Right lobe of liver (tissue), 6 donors: ENCODE data around the gene GRP. TPM values are rescaled to one million over a fixed set of nuclear protein-coding genes. Genes with fewer than 3 reads are reported as not detected.
A peak's percentile ranks its signal among the peaks of the same experiment; 100 is the strongest.

Source experiments
- ATAC-seq, 4 donors: fragments of 200-7000 bp; cut with Tn5 transposase; one replicate each; pipeline ENCODE4 v1.9.1; 2020; ENCODE audit warnings: mild to moderate bottlenecking in 4 of 4, moderate library complexity in 4 of 4
- DNase-seq, 3 donors: peaks; one replicate each; pipeline ENCODE4 v3.0.0-alpha.2; 2020
- H3K27ac ChIP-seq, 3 donors: fragments of 200-600 bp; one replicate each; pipeline ENCODE4 v1.8.0; 2022
- H3K27me3 ChIP-seq, 2 donors: fragments of 200-600 bp; one replicate each; pipeline ENCODE4 v1.8.0; 2022
- H3K36me3 ChIP-seq, 4 donors: fragments of 200-600 bp; sonication (generic) in 1 of 4; one replicate each; pipeline versions ENCODE4 v1.5.1 to v1.8.0; 2017 to 2022; ENCODE audit warnings: control low read depth in 1 of 4
- H3K4me1 ChIP-seq, 4 donors: fragments of 200-600 bp; sonication (generic) in 1 of 4; one replicate each; pipeline versions ENCODE4 v1.5.1 to v1.8.0; 2017 to 2022; ENCODE audit warnings: control low read depth in 1 of 4
- H3K4me3 ChIP-seq, 3 donors: fragments of 200-600 bp; one replicate each; pipeline ENCODE4 v1.8.0; 2022
- H3K9me3 ChIP-seq, 4 donors: fragments of 200-600 bp; sonication (generic) in 1 of 4; one replicate each; pipeline versions ENCODE4 v1.5.1 to v1.8.0; 2017 to 2022; ENCODE audit warnings: control low read depth in 1 of 4
- CTCF ChIP-seq, 4 donors: fragments of 200-600 bp in 3 of 4; fragments of 450-650 bp in 1 of 4; IDR thresholded peaks; one replicate each; pipeline versions ENCODE4 v1.5.1 to v1.8.0; 2016 to 2022; ENCODE audit warnings: antibody characterized with exemption in 4 of 4, mild to moderate bottlenecking in 2 of 4
- POLR2A ChIP-seq: fragments of 450-650 bp; IDR thresholded peaks from one replicate; pipeline ENCODE4 v1.6.1; 2017; ENCODE audit warnings: antibody characterized with exemption, mild to moderate bottlenecking
- WGBS: methylation state at CpG from one replicate; pipeline ENCODE4 v1.1.6; 2018; ENCODE audit warnings: low coverage, low lambda C conversion rate; ENCODE audit not compliant: insufficient coverage; ENCODE audit errors: missing lambda C conversion rate; 5-methylcytosine and 5-hydroxymethylcytosine counted together
- intact Hi-C, 2 donors: fragments of 100-400 bp; cut with DNase I; formaldehyde crosslinking; loops; one replicate each; pipeline versions ENCODE4 v1.11.2 to v1.14.1; 2022
- total RNA-seq, 6 experiments: library from RNA; depleted of rRNA in 2 of 6; stranded (reverse); fragments of >200 nt in 2 of 6; fragmentation: NEBNext Ultra II Directional in 3 of 6; extraction: Animal tissue kit (Norgen Biotek cat#: 25700) in 3 of 6; gene quantifications; one replicate each; pipeline versions ENCODE4 v1.1.0 to v1.2.4, GENCODE V29; 2016 to 2023
- donor health status: DM: no; HTN: yes; CAD: no.
- donor health status: DM: no; HTN: no; CAD: no.
- donor health status: DM: no; HTN: no; CAD: no.
- donor health status: DM: no; HTN: yes; CAD: no.
- donor health status: DM: no; HTN: yes; CAD: no.

GRP gene
- total RNA-seq, 6 experiments from 2014 or later, result not detected

- WGBS, result 89% methylated on average over 2 of the region's 2 CpGs
- no peak overlapping the region for H3K27ac ChIP-seq
- DNase-seq (no peak), ATAC-seq (no peak)
- H3K9me3 ChIP-seq, result no peaks in the 10 kb centered on the region
- TF ChIP-seq CTCF (IDR thresholded peaks at IDR 0.05) (no peak), POLR2A (no peak)
- no peak overlapping the region for H3K4me3 ChIP-seq
- no peaks in the 10 kb centered on the region for H3K36me3 ChIP-seq
- no peaks in the 10 kb centered on the region for H3K27me3 ChIP-seq
- no peaks in the 10 kb centered on the region for H3K4me1 ChIP-seq
- intact Hi-C loops, result no loop called here
Measured at GRCh38 chr18:59211629-59212028, 8.3 kb upstream of the GRP start.

GRCh38 chr18:59218018-59218417 is 1.9 kb upstream of the GRP start:
- H3K4me3 ChIP-seq, result no peak overlapping the region
- intact Hi-C loops, result no loop called here
- TF ChIP-seq POLR2A (no peak), CTCF (IDR thresholded peaks at IDR 0.05) (no peak)
- H3K36me3 ChIP-seq, result no peaks in the 10 kb centered on the region
- ATAC-seq (no peak), DNase-seq (no peak)
- no peaks in the 10 kb centered on the region for H3K4me1 ChIP-seq
- WGBS, result 57% methylated on average over 4 of the region's 6 CpGs
- H3K9me3 ChIP-seq, result no peaks in the 10 kb centered on the region
- peaks cover 0 to 6% of the 10 kb centered on the region in 2 donors for H3K27me3 ChIP-seq
- no peak overlapping the region for H3K27ac ChIP-seq

GRCh38 chr18:59220164-59220783 is 316 bp downstream of the GRP start:
- Histone ChIP-seq H3K27ac (no peak overlapping the region), H3K36me3 (no peaks in the 10 kb centered on the region), H3K4me3 (no peak overlapping the region), H3K4me1 (no peaks in the 10 kb centered on the region), H3K27me3 (peaks cover 0 to 6% of the 10 kb centered on the region in 2 donors), H3K9me3 (no peaks in the 10 kb centered on the region)
- TF ChIP-seq POLR2A (no peak), CTCF (IDR thresholded peaks at IDR 0.05) (no peak)
- intact Hi-C loops, result no loop called here
- DNase-seq (no peak), ATAC-seq (peak in 1 of 4 donors; percentile 20)
- WGBS, result 5% methylated on average over 11 of the region's 46 CpGs

- Histone ChIP-seq H3K4me1 (no peaks in the 10 kb centered on the region), H3K36me3 (no peaks in the 10 kb centered on the region), H3K9me3 (no peaks in the 10 kb centered on the region), H3K27me3 (peaks cover 0 to 6% of the 10 kb centered on the region in 2 donors), H3K4me3 (no peak overlapping the region), H3K27ac (no peak overlapping the region)
- WGBS, result 3% methylated on average over 29 of the region's 47 CpGs
- DNase-seq (no peak), ATAC-seq (peak in 1 of 4 donors; percentile 31)
- intact Hi-C loops, result no loop called here
- TF ChIP-seq POLR2A (no peak), CTCF (IDR thresholded peaks at IDR 0.05) (no peak)
Measured at GRCh38 chr18:59220784-59221765, 1.1 kb downstream of the GRP start.
